GM12878 (cell line): ENCODE results near the gene DDIT4.

Experiments
- GABPA ChIP-seq: IDR thresholded peaks from 2 replicates; pipeline ENCODE4 v1.6.1; 2014; ENCODE audit warnings: antibody characterized with exemption, low read depth, mild to moderate bottlenecking, inconsistent platforms
- POLR2A ChIP-seq: IDR thresholded peaks from 2 replicates; pipeline ENCODE4 v1.6.1; 2011; ENCODE audit warnings: low read depth, mild to moderate bottlenecking, low read length
- POLR2AphosphoS2 ChIP-seq: IDR thresholded peaks from 2 replicates; pipeline ENCODE4 v1.6.1; 2011; ENCODE audit warnings: low read depth, mild to moderate bottlenecking, low read length, improper control_type of control experiment, moderate library complexity
- TAF1 ChIP-seq: IDR thresholded peaks from 2 replicates; pipeline ENCODE4 v1.6.1; 2011; ENCODE audit warnings: mild to moderate bottlenecking, low read depth, low read length, borderline replicate concordance
- ZNF24 ChIP-seq: fragments of 450-650 bp; IDR thresholded peaks from 2 replicates; pipeline ENCODE4 v1.6.1; 2017; ENCODE audit warnings: antibody characterized with exemption, mild to moderate bottlenecking
- TF ChIP-seq, protein P1 (sequence below), 3 experiments: IDR thresholded peaks in 2 of 3; conservative IDR thresholded peaks in 1 of 3; 2 replicates each; pipeline ENCODE4 v1.5.1; 2011; ENCODE audit warnings: low read depth in 3 of 3, low read length in 3 of 3, mild to moderate bottlenecking in 3 of 3, control low read depth in 2 of 3, moderate library complexity in 2 of 3, inconsistent platforms in 1 of 3, mixed read lengths in 1 of 3; ENCODE audit not compliant: control insufficient read depth in 2 of 3, insufficient read depth in 1 of 3; ENCODE audit errors: extremely low read depth in 1 of 3

- TF ChIP-seq GABPA (no peak), ZNF24 (no peak), TAF1 (no peak), POLR2A (no peak), POLR2AphosphoS2 (no peak)
- TF ChIP-seq, protein P1, sequence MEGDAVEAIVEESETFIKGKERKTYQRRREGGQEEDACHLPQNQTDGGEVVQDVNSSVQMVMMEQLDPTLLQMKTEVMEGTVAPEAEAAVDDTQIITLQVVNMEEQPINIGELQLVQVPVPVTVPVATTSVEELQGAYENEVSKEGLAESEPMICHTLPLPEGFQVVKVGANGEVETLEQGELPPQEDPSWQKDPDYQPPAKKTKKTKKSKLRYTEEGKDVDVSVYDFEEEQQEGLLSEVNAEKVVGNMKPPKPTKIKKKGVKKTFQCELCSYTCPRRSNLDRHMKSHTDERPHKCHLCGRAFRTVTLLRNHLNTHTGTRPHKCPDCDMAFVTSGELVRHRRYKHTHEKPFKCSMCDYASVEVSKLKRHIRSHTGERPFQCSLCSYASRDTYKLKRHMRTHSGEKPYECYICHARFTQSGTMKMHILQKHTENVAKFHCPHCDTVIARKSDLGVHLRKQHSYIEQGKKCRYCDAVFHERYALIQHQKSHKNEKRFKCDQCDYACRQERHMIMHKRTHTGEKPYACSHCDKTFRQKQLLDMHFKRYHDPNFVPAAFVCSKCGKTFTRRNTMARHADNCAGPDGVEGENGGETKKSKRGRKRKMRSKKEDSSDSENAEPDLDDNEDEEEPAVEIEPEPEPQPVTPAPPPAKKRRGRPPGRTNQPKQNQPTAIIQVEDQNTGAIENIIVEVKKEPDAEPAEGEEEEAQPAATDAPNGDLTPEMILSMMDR (IDR thresholded peaks at IDR 0.05 in 2 of 3, conservative IDR thresholded peaks at IDR 0.05 in 1 of 3; ENCODE audit: control insufficient read depth in 2 of 3, extremely low read depth in 1 of 3, insufficient read depth in 1 of 3, low read depth in 3 of 3, low read length in 3 of 3): no peak
Measured at GRCh38 chr10:72295330-72295910, 21.7 kb downstream of the DDIT4 start.
